Measurements from ENCODE around the gene SAE1.
A peak's percentile ranks its signal among the peaks of the same experiment; 100 is the strongest.
"Not testable (repeated sequence)": the region's sequence is repeated elsewhere in the genome, so short reads cannot be mapped to it uniquely, and the experiment has no call there.

SAE1 gene

DNA sequence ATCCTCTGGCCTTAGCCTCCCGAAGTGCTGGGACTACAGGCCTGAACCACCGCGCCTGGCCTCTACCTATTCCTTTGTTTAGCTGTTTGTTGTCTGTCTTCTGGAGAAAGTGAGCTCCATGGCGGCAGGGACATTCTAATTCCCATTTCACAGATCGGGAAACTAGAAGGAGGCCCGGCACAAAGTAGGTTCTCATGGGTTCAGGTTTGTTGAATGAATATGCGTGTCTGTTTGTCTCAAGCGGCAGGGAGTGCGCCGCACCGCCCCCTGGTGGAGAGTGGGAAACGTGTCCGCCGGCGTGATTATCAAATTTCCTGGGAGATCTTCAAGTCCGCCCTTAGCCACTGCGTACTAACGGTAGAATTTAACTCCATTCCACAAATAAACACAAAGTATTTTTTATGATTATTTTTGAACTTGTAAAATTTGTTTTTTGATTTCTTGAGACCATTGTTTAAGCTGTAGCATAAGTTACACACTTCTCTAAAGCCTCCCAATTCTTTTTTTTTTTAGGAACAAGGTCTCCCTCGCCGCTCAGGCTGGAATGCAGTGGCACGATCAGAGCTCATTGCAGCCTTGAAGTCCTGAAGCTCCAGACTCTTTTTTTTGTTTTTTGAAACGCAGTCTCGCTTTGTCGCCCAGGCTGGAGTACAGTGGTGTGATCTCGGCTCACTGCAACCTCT is 116.8 kb downstream of the SAE1 start:
- DNase-seq (ENCODE audit: extremely low read depth, low read depth): no peak
- TF ChIP-seq CTCF (IDR thresholded peaks at IDR 0.05; ENCODE audit: low read depth, low read length): peak; percentile 93

DNA sequence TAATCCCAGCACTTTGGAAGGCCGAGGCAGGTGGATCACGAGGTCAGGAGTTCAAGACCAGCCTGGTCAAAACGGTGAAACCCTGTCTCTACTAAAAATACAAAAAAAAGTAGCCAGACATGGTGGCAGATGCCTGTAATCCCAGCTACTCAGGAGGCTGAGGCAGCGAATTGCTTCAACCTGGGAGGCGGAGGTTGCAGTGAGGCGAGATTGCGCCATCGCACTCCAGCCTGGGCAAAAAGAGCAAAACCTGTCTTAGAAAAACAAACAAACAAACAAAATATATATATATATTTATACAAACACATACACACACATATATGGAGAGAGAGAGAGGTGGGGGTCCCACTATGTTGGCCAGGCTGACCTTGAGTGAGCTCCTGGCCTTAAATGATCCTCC is 122.4 kb downstream of the SAE1 start:
- not testable (repeated sequence) for DNase-seq (ENCODE audit: extremely low read depth, low read depth)

DNA sequence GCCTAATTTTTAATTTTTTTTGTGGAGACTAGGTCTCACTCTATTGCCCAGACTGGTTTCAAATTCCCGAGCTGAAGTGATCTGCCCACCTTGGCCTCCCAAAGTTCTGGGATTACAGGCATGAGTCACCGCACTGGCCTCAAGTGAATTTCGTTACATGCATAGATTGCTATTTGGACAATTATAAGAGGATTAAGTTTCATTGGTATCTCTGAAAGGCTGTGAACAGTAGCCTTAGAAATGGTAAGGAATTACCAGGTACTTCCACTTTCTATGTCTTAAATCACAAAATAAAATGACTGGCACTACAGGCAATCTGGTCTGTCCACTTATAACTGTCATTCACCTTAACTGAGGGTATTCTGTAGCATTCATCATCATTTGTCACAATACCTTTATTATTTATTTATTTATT is 122.8 kb downstream of the SAE1 start:
- DNase-seq (ENCODE audit: extremely low read depth, low read depth): no peak
- TF ChIP-seq CTCF (IDR thresholded peaks at IDR 0.05; ENCODE audit: low read depth, low read length): no peak

- no peak for TF ChIP-seq CTCF (IDR thresholded peaks at IDR 0.05; ENCODE audit: low read depth, low read length)
- no peak for DNase-seq (ENCODE audit: extremely low read depth, low read depth)
Measured at GRCh38 chr19:47253970-47254369, 123.3 kb downstream of the SAE1 start.

DNA sequence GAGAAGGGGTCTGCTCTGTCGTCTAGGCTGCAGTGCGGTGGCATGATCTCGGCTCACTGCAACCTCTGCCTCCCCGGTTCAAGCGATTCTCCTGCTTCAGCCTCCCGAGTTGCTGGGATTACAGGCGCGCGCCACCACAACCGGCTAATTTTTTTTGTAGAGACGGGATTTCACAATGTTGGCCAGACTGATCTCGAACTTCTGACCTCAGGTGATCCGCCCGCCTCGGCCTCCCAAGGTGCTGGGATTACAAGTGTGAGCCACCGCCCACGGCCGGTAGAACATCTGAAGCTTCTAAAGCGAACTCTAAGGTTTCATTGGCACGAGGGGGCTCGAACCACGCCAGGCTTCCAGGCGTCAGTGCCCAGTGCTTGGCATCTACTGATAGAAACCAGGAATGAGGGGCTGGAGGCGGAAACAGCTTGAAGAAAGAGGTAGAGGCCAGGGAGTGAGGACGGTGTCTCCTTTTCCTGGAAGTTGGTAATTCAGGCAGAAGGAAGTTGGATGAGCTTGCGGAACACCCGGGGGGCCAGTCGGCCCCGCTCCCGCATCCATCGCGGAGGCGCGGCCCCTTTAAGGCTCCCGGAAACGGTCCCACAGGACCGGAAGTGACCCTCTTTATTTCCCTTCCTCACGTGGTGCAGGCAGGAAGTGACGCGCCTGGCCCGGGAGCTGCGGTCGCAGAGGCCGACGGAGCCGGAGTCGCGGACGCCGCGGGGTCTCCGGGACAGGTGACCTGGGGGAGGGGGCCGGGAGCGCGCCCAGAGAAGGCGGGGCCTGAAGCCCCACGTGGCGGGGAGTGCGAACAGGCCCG is 125.5 kb downstream of the SAE1 start, which contains the start of gene CCDC9:
TSS of gene CCDC9 (plus strand) at position 647 of the 814 bp plus-strand sequence. CDS start 1,876 bp downstream, outside the sequence.
- peak; percentile 92 for DNase-seq (ENCODE audit: extremely low read depth, low read depth)
- TF ChIP-seq CTCF (IDR thresholded peaks at IDR 0.05; ENCODE audit: low read depth, low read length): no peak

DNA sequence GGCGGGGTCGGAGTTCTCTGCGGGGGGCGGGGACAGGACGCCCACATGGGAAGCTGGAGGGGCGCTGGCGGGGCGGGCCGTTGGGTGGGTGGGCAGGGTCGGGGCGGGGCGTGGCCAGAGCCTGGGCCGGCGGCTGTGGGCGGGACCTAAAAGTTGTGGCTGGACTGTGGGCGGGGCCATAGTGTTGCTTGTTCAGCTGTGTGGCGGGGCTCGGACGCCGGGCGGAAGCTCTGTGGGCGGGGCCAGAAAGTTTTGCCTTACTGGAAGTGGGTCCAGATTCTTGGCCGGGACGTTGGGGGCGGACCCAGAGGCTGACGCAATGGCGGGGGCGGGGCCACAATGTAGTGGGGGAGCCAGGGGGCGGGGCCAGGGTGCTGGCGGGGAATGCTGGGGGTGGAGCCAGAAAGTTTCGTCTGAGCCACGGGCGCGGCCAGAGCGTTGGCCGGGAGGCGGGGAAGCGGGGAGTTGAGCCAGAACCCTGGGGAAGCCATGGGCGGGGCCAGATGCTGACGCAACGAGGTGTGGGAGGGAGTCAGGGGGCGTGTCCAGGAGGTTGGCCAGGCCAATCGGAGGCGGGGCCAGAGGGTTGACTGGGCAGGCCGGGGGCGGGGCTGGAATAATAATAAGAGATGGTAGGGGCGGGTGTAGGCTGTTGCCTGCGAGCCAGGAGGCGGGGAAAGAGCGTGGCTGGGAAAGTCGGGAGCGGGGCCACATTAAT is 126.2 kb downstream of the SAE1 start:
- TF ChIP-seq CTCF (IDR thresholded peaks at IDR 0.05; ENCODE audit: low read depth, low read length): no peak
- peak; percentile 98 for DNase-seq (ENCODE audit: extremely low read depth, low read depth)

- no peak for DNase-seq (ENCODE audit: extremely low read depth, low read depth)
- no peak for TF ChIP-seq CTCF (IDR thresholded peaks at IDR 0.05; ENCODE audit: low read depth, low read length)
Measured at GRCh38 chr19:47257411-47258169, 127.0 kb downstream of the SAE1 start.
